ENCODE measurements around the gene CFAP43.
"Not testable (repeated sequence)": the region's sequence is repeated elsewhere in the genome, so short reads cannot be mapped to it uniquely, and the experiment has no call there.

The CFAP43 gene

DNA sequence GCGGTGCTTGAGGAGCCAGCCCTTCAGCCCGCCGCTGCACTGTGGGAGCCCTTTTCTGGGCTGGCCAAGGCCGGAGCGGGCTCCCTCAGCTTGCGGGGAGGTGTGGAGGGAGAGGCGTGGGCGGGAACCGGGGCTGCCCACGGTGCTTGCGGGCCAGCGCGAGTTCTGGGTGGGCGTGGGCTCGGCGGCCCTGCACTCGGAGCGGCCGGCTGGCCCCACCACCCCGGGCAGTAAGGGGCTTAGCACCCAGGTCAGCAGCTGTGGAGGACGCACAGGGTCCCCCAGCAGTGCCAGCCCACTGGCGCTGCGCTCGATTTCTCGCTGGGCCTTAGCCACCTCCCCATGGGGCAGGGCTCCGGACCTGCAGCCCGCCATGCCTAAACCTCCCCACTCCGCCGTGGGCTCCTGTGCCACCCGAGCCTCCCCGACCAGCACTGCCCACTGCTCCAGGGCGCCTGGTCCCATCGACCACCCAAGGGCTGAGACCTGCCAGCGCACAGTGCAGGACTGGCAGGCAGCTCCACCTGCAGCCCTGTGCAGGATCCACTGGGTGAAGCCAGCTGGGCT is 13.0 kb upstream of the CFAP43 start:
- in situ Hi-C loops (cut with MboI; ENCODE audit: low sequenced_read_pairs, unreplicated experiment), result no loop called here
- no peak for DNase-seq (ENCODE audit: low spot score)
- TF ChIP-seq, protein P1, sequence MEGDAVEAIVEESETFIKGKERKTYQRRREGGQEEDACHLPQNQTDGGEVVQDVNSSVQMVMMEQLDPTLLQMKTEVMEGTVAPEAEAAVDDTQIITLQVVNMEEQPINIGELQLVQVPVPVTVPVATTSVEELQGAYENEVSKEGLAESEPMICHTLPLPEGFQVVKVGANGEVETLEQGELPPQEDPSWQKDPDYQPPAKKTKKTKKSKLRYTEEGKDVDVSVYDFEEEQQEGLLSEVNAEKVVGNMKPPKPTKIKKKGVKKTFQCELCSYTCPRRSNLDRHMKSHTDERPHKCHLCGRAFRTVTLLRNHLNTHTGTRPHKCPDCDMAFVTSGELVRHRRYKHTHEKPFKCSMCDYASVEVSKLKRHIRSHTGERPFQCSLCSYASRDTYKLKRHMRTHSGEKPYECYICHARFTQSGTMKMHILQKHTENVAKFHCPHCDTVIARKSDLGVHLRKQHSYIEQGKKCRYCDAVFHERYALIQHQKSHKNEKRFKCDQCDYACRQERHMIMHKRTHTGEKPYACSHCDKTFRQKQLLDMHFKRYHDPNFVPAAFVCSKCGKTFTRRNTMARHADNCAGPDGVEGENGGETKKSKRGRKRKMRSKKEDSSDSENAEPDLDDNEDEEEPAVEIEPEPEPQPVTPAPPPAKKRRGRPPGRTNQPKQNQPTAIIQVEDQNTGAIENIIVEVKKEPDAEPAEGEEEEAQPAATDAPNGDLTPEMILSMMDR (IDR thresholded peaks at IDR 0.05; ENCODE audit: borderline replicate concordance, control extremely low read depth, extremely low read depth, insufficient read depth, missing control alignments), result no peak

DNA sequence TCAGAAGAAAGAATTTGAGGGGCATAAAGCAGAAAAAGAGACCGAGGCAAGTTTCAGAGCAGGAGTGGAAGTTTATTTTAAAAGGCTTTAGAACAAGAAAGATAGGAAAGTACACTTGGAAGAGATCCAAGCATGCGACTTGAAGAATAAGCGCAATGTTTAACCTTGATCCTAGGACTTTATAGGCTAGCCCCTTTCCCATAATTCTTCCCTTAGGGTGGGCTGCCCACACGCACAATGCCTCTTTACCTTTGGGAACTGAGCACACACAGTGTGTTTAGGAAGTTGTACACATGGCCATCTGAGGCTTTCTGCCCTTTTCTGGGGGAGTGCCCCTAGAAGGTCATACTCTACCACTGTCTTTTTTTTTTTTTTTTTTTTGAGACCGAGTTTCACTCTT is 11.3 kb upstream of the CFAP43 start:
- in situ Hi-C loops (cut with MboI; ENCODE audit: low sequenced_read_pairs, unreplicated experiment), result no loop called here
- DNase-seq (ENCODE audit: low spot score), result no peak
- TF ChIP-seq, protein P1 (IDR thresholded peaks at IDR 0.05; ENCODE audit: borderline replicate concordance, control extremely low read depth, extremely low read depth, insufficient read depth, missing control alignments), result no peak

DNA sequence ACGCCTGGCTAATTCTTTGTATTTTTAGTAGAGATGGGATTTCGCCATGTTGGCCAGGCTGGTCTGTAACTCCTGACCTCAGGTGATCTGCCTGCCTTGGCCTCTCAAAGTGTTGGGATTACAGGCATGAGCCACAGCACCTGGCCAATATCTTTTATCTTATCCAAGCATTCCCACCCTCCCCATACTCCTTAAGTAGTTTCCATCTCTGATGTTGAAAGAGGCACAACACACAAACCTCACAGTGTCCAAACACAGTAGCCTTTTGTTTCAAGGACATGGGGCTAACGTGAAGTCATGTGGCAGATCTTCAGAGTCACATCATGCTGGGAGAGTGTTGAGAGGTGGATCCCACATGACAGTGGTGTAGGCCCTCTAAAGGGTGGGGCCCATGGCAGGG is 10.8 kb upstream of the CFAP43 start:
- in situ Hi-C loops (cut with MboI; ENCODE audit: low sequenced_read_pairs, unreplicated experiment); DNase-seq (ENCODE audit: low spot score): not testable (repeated sequence)

DNA sequence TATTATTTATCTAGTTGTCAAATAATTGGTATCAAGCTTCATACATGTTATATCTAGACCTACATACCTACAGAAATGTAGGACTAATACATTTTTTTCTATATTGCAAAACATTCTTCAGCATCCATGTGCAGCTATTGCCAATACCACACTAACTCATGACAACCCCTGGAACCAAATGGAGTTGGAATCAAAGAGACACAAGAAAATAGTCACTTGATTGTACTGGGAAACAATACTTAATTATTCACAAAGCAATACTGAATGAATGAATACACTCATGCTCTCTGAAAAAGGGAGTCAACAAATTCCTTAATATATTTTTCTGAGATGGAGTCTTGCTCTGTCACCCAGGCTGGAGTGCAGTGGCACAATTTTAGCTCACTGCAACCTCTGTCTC is 10.4 kb upstream of the CFAP43 start:
- TF ChIP-seq, protein P1 (IDR thresholded peaks at IDR 0.05; ENCODE audit: borderline replicate concordance, control extremely low read depth, extremely low read depth, insufficient read depth, missing control alignments), result no peak
- in situ Hi-C loops (cut with MboI; ENCODE audit: low sequenced_read_pairs, unreplicated experiment), result no loop called here
- DNase-seq (ENCODE audit: low spot score), result no peak

DNA sequence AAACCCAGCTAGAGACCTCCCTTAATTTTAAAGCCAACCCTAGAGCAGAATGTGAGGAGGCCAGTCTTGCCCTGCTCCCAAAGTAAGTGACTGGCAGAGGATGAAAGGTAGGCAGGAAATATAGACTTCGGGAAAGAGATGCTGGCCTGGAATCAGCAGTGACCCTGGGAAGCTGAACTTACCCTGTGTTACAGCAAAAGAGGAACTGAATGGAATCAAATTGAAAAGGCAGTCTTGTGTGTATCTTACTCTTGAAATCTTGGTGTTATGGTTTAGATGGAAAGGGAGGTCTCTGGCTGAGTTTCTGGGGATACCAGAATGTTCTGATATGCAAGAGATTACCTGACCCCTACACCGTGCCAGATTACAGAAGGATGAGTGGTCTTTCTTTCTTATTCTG is 7.9 kb upstream of the CFAP43 start:
- TF ChIP-seq, protein P1 (IDR thresholded peaks at IDR 0.05; ENCODE audit: borderline replicate concordance, control extremely low read depth, extremely low read depth, insufficient read depth, missing control alignments), result no peak
- DNase-seq (ENCODE audit: low spot score), result no peak
- in situ Hi-C loops (cut with MboI; ENCODE audit: low sequenced_read_pairs, unreplicated experiment), result no loop called here

- TF ChIP-seq, protein P1 (IDR thresholded peaks at IDR 0.05; ENCODE audit: borderline replicate concordance, control extremely low read depth, extremely low read depth, insufficient read depth, missing control alignments), result no peak
- no peak for DNase-seq (ENCODE audit: low spot score)
- in situ Hi-C loops (cut with MboI; ENCODE audit: low sequenced_read_pairs, unreplicated experiment), result no loop called here
Measured at GRCh38 chr10:104235801-104236200, 3.6 kb upstream of the CFAP43 start.

DNA sequence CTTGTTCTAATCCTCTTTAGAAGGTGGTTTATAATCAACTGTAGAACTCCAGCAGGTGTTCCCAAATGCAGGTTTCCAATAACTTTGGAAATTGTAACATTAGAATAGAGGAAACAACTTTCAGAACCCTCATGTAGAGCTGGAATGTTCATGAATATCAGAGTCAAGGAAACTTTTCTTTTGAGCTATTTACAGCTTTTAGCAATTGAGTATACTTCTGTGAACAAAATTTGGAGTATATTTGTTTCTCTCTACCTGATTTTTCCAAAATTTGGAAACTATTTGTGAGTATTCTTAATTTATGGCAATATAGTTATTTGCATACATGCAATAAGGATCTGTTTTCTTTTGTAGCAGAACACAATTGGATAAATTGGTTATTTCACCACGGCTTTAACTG is 2.8 kb upstream of the CFAP43 start:
- TF ChIP-seq, protein P1 (IDR thresholded peaks at IDR 0.05; ENCODE audit: borderline replicate concordance, control extremely low read depth, extremely low read depth, insufficient read depth, missing control alignments), result no peak
- in situ Hi-C loops (cut with MboI; ENCODE audit: low sequenced_read_pairs, unreplicated experiment), result no loop called here
- no peak for DNase-seq (ENCODE audit: low spot score)

All from GM13976 (cell line).